Measurements from ENCODE around the gene WDR27.
"Not testable (repeated sequence)": the region's sequence is repeated elsewhere in the genome, so short reads cannot be mapped to it uniquely, and the experiment has no call there.

The WDR27 gene

DNA sequence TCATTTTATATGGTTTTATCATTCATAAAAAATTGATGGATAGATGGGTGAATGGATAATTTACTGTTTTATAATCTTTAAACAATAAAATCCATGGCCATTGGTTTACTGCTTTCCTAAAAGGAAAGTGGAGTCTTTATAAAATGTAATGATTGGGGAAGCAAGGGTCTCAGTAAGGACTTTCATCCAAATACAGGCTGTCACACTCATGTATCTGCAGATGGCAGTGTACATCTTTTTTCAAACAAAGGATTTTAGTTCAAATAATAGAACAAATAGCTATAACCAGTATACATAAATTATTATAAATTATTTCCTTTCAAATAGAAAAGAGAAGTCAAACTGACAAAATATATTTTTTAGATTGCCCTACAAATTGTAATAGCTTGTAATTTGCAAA, 190.0 kb downstream of the WDR27 start:
- not testable (repeated sequence) for DNase-seq

DNA sequence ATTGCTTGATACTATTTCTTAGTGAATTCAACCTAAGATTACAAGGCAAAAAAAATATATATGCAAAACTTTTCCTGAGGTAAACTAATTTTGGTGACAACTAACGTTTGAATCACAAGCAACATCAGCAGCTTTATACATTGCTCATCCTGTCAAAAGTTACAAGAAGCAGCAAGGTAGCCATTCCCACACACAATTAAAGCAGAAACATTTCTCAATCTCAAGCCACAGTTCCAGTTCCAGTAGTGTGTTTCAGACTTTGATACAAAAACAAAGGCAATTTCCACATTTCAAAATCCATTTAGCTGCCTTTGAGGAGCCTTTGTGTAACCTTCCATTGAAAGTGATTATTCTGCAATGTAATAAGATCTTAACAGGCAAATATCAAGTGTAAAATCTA, 191.0 kb downstream of the WDR27 start:
- DNase-seq, result no peak

GRCh38 chr6:169508452-169508851, 193.4 kb downstream of the WDR27 start:
- no peak for DNase-seq

DNA sequence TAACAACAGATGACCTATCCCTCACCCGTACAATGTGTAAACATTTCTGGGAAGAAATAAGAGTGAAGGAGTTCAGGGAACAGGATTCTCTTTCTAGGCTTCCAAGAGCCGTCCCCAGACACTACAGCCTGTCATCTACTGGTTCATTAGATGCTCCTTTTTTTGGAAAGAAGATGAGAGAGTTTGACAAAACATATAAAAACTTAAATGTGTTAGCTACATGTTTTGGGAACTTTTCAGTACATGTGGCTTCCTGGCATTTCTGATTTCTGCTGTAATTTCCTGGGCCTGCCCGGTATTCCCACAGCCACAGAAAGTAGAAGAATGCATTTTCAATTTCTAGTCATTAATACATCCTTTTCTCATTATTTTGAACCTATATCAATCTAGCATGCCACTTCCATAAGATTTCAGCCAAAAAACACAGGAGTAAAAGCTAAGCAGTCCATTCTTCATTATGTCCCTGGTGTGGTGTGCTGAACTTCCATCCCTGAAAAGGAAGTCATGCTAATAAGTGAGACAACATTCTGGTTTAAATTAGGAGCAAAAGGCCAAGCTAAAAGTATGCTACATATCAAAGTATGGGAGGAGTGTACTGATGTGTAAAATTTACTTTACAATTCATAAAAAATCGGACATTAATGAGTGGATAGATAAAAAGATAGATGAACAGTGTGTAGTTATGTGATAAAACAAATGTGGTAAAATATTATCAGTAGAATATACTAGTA, 198.2 kb downstream of the WDR27 start:
- DNase-seq, result no peak

- DNase-seq, result no peak
Measured at GRCh38 chr6:169502445-169502844, 199.4 kb downstream of the WDR27 start.

- no peak for DNase-seq
Measured at GRCh38 chr6:169501777-169502313, 200.0 kb downstream of the WDR27 start.

DNA sequence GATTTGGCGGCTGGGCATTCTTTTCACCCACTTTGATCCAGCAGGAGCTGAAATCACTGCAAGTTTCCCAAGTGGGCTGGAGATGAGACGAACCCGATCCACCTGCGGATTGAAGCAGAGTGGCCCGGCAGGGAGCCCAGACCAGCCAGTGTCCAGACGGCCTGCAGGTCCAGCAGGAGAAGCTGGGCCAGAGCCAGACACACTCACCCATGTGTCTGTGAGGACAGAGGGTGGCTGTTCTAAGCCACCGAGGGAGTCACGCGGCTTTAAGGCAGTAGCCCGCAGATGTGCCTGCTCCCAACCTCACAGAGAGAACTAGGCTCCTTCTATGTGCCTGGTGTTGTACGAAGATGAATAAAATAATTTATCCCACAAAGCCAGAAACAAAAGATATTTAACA, 200.7 kb downstream of the WDR27 start:
- DNase-seq, result no peak

GRCh38 chr6:169500688-169501087, 201.1 kb downstream of the WDR27 start:
- no peak for DNase-seq

DNA sequence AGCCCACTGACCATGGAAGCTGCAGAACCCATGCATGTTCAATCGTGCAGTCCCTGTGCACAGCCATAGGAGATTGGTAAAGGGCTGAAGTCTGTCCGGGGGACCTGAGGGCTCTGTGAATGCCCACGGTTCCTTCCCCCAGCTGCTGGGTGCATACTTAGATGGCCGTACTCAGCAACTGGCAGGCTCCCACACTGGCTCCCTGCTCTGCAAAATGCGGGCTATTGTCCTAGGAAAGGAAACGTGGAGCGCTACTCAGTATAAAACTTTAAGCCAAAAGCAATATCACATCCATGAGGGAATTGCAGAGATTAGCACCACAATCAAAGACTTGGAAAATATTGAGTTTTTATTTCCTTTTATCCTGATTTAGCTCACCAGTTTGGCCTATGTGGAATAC, 202.0 kb downstream of the WDR27 start:
- DNase-seq, result no peak

DNA sequence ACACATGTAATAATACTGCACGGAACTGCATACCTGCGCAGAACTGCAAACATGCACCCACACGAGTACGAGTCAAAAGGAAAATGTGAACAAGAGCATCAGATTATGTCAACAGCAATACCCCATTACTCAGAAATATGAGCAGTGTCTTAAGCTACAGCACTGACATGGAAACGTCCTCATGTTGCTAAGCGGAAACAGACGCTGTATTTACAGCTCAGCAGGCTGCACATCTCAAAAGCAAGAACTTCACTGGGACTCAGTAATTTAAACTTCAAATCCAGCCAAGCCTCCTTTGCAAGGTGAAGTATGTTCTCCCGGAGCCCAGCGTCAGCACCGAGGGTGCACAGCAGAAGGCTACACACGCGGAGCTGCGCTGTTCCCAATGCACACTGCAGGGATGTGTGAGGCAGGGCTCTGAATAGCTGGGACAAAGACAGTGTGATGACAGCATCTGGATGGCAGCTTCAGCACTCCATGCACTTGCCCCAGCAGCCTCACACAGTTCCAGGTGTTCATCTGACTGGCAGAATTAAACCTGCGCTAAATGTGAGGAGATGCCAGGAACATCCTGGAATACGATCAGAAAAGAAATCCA, 202.8 kb downstream of the WDR27 start:
- no peak for DNase-seq

- no peak for DNase-seq
Measured at GRCh38 chr6:169495601-169496000, 206.2 kb downstream of the WDR27 start.

- no peak for DNase-seq
Measured at GRCh38 chr6:169494038-169494437, 207.8 kb downstream of the WDR27 start.

GRCh38 chr6:169491482-169491881, 210.3 kb downstream of the WDR27 start:
- no peak for DNase-seq

GRCh38 chr6:169490830-169491229, 211.0 kb downstream of the WDR27 start:
- DNase-seq, result no peak

DNA sequence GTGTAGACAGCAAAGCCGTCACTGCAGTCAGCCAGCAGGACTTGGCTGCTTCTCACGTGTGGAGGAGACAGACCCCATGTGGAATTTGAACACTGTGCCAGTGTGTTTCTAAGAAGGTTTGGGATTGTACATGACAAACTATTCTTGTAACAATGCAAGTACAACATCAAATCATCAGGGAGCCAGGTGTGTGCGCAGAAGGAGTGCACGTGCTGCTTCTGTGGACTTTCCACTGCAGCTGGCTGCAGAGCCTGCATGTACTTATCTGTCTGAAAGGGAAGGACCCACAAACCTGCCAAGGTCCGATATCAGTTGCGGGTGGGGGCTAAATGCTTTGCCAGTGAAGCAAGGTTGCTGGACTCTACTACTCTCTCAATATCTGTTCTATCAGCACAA, 211.6 kb downstream of the WDR27 start:
- no peak for DNase-seq

DNA sequence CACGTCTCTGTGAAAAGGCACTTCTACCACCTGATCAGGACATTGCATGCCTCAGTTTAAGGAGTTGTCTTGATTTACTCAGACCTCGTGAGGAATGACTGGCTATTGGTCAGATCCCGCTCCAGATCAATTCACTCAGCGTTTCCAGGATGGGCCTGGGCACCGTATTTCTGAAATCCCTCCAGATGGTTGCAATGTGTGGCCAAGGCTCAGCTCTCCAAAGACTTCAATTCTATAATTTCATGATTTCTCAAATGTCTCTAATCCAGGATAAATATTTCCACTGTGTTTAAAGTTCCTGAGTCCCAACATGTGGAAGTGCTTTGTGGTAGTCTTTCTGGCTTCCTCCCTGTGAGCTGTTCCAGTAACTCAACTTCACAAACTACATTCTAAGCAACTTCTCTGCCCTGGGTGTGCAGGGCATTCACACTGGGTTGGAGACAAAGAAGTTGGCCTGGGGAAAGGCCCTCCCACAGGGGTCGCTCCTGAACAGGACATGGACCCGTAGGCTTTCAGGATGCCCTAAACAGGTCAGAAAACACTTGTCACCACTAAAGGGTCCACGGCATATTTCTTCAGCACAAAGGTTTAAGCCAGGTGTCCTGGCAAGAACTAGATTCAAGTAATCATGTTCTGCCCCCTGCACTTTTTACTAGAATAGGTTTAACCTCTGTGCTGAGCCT, 212.1 kb downstream of the WDR27 start:
- DNase-seq, result no peak

DNA sequence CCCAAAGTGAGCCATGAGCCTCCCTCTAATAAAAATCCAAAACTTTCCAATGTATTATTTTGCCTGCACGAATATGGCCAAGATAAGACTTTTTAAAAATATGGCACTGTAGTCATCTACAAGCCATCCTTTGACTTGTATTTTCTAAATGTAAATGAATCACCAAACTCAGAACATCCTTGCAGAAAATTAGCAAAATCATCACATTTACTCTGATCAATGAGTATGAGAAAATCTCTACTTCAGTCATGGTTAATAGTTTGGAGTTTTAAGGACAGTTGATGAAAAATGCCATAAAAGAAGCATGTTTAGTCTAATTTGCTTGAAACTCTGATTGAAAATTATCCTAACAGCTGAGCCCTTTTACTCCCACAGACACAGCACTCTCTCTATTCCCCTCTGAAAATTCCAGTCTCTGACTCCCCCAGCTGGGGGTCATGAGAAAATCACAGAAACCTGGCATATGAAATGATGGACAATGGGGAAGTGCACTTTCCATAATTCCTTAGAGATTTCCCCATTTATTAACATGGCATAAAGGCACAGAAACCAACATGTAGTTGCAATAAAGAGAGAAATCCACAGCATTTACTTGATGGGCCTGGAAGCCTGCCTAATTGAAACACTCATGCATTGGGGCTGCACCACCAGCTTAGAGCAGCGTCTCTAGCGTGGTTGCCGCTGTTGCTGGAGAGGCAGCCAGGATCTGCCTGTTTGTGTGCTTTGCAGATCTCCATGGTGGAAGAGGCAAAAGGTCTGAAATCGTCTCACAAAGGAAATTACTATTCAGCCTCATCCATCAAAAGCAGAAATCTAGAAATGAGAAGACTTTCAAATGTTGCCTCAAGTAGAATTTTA, 214.0 kb downstream of the WDR27 start:
- no peak for DNase-seq

DNA sequence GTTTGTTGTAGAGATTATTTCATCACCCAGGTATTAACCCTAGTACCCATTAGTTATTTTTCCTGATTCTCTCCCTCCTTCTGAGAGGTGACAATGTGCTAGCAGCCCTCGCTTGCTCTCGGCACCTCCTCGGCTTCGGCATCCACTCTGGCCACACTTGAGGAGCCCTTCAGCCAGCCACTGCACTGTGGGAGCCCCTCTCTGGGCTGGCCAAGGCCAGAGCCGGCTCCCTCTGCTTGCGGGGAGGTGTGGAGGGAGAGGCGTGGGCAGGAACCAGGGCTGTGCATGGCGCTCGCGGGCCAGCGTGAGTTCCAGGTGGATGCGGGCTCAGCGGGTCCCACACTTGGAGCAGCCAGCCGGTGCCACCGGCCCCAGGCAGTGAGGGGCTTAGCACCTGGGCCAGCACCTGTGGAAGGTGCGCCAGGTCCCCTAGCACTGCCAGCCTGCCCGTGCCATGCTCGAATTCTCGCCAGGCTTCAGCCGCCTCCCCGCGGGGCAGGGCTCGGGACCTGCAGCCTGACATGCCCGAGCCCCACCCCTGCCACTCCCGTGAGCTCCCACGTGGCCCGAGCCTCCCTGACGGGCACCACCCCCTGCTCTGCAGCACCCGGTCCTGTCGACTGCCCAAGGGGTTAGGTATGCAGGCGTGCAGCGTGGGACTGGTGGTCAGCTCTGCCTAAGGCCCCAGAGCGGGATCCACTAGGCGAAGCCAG, 221.9 kb downstream of the WDR27 start:
- no peak for DNase-seq

- DNase-seq, result no peak
Measured at GRCh38 chr6:169474362-169474761, 227.5 kb downstream of the WDR27 start.

- no peak for DNase-seq
Measured at GRCh38 chr6:169473663-169474062, 228.2 kb downstream of the WDR27 start.

- no peak for DNase-seq
Measured at GRCh38 chr6:169472786-169473416, 228.9 kb downstream of the WDR27 start.

DNA sequence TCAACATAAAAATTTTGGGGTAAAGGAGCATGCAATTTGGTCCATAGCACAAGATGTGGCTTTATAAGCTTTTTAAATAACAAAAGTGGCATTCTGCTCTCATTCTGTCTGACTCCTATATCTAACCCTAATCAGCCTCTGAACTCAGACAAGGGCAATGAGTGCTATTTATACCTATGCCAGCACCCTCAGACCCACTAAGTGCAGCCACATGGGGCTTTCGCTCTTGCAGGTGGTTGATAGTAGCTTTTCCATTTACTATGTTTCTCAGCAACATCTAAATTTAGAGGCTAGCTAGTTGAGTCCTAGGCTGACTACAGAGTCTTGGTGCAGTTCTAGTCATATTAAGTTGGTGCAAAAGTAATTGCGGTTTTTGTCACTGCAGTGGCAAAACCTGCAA, 231.0 kb downstream of the WDR27 start:
- no peak for DNase-seq

Measured in NCI-H524 treated with DMSO at 0.1 percent for 48 hours (cell line).